HG03469 (cell line): Measurements from ENCODE around the gene HDAC9.
"Not testable (repeated sequence)": the region's sequence is repeated elsewhere in the genome, so short reads cannot be mapped to it uniquely, and the experiment has no call there.

Experiments used
- ATAC-seq: cut with Tn5 transposase; IDR thresholded peaks from one replicate; pipeline ENCODE4 v1.9.1; 2021; ENCODE audit warnings: mild to moderate bottlenecking, moderate library complexity, moderate number of reproducible peaks; ENCODE audit not compliant: unreplicated experiment

Gene HDAC9

DNA sequence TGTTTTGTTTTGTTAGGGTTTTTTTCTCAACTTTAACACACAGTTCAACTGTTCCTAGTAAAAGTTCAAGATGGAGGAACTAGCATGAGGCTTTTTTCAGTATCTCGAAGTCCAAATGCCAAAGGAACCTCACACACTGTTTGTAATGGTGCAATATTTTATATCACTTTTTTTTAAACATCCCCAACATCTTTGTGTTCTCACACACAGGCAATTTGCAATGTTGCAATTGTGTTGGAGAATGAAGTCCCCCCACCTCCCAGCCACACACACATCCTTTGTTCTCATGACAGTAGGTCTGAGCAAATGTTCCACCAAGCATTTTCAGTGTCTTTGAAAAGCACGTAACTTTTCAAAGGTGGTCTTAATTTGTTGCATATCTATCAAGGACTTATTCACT is 501.0 kb downstream of the HDAC9 start:
- no peak for ATAC-seq

DNA sequence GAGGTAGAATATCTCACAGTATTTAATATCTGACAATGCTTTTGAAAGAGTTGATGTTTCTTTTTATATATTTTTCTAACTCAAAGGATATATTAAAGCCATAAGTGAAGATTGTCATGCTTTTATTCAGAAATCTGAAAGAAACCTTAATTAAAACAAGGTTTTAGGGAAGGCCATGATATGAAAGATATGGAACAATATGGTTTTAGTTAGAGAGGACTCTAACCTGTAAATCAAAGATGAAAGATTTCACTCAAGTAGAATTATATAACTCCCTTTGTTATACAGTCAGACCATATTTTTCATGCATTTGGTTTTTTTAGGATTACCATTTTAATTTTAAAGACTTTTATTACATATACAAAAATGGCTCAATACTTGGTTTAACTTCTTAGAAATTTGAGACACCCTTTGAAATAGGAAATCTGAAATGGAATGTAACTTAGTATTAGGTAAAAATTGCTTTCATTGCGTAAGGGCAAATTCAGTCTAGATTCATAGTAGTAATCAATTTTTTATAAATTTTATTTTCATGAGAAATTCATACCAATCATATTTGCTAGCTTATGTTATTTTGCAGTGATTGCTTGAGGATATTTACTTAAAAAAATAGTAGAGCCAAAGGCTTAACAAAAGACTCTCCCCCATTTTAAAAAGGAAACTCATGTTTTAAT is 502.1 kb downstream of the HDAC9 start:
- no peak for ATAC-seq

DNA sequence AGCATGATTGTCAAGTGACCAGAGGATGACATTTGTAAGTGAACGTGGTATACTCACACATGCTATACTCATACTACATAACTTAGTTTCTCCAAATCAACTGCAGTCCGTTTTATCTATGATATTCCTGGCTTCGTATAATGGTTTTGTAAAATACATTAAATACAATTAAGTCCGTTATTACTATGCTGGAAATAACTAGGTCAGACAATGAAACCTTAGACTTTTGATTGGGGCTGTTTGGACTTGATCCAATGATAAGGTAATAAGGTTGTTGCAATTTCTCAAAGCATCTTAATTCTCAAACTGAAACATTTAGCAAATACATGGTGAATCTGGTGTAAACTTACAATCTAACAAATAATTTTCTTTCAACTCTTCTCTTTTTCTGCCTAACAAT is 504.9 kb downstream of the HDAC9 start:
- ATAC-seq = no peak

DNA sequence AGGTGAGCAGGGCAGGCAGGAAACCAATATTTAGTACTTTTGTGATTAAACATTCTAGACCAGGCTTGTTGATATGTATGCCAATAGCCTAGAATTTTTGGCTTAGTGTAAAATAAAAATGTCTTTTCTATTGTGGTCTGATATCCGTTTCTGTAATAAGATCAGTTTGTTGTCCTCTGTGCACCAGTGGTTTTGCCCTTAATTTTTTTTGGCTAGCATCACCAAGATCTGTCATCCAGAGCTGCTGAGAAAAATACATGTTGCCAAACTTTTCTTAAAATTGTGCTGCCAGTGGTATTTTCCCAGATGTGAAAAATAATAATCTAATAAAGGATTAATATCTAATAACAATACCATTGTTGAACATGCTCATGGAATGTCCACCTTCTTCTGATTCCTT is 506.3 kb downstream of the HDAC9 start:
- no peak for ATAC-seq

DNA sequence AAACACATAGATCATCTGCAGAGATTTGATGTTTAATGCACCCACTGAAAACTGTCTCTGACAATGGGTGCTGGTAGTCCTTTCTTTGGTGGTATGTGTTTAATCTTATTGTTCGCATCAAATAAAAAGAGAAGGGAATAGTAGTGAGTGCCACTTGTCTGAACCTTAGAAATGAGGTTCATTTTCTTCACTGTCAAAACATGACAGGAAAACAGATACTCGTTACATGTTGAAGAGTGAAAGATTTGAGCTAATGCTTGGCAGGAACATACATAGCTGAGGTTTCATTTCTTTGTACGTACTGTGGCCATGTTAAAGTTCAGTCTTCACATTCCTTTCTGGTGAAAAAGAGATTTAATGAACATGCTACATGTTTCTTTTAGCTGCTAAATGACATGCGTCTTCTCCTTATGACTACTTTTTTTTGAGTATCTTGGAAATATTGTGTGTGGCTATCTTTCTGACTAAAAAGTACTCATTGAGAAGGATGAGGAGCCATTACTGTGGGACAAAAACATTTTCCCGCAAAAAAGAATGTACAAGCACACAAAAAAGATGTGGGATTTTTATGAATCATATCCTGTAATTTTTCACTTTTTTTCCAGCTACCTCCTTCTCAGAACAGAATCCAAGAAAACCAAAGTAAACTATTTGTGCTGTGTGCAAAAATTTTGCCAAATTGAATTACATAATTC is 513.8 kb downstream of the HDAC9 start:
- no peak for ATAC-seq

DNA sequence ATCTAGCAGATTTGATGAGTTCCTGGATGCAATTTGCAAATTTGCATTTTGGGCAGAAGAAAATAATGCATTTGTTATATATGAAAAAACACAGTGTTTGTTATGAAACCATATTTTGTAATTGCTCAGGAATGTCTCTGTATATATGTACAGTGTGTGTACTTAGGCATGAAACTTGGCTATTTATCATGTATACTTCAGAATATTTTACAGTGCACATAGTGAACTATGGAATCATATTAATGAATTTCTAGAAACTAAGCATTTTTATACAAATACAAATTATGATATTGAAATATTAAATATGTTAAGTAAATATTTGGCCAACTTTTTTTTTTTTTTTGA is 514.4 kb downstream of the HDAC9 start:
- no peak for ATAC-seq

DNA sequence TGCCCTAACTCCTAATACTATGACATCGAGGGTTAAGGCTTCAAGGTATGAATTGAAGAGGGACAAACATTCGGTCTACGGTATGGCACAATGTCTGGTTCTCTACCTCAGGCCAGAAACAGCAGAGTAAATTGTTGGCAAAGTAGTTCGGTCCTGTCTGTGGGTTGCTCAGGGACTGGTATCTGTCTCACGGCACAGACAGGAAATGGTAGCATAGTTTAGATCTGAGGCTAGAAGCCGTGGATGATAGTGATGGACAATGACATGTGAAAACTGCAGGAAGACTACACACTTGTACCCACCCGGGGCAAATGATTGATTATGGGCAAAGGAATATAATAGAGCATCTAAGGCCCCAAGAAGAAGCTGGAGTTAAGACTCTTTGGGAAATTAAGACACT is 515.7 kb downstream of the HDAC9 start:
- ATAC-seq = no peak

DNA sequence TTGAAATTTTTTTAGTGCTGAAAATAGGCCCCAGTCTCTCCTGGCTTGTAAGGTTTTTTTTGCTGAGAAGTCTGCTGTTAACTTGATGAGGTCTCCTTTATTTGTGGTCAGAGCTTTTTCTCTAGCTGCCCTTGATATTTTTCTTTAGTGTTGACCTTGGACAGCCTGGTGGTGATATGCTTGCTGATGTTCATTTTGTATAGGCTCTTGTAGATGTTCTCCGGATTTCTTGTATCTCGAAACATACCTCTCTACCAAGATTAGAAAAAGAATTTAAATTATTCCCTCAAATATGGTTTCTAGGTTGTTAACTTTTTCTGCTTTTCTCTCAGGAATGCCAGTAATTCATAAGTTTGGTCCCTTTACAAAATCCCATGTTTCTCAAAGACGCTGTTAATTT is 519.5 kb downstream of the HDAC9 start:
- no peak for ATAC-seq

DNA sequence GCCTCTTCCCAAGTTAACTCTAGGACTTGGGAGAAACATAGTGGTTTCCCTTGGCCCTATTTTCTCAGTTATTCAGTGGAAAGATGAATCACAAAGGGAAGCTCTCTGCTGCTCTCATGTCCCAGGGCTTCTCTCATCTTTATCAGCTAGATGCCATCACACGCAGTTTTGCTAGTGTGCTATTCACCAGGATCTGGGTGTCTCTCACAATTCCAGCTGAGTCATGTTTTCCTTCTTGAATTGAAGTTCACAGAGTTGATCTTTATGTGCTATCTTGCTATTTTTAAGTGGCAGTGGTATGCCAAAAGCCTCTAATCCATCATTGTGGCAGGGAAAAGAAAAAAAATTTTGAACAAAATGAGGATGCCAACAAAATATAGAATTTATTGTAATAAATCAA is 520.6 kb downstream of the HDAC9 start:
- no peak for ATAC-seq

DNA sequence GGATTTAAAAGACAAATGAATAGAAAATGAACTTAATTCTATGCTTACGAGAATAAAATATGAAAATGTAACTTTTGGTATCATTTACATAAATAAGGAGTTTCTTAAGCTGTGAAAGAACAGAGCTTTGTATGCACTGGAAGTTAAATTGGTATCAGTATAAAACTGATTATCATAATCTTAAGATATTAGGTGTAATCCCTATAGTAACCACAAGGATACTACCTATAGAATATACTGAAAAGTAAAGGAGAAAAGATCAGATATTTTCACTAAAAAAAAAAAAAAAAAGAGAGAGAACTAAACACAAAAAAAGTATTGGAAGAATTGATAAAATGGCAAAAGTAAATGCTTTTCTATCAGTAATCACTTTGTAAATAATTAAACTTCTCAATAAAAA is 521.8 kb downstream of the HDAC9 start:
- ATAC-seq = no peak

DNA sequence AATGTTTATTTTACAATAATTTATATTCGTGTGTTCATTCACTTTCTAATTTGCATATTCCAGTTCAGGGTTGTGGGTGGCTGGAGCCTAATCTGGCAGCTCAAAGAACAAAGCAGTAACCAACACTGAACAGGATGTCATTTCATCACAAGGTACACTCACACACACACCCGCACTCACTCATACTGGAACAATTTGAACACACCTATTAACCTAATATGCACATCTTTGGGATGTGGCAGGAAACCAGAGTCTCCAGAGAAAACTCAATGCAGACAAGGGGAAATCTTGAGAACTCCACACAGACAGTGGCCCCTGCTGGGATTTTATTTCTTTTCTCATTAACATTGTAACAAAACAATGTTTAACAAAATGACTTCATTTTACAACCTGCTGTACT is 524.5 kb downstream of the HDAC9 start:
- no peak for ATAC-seq

DNA sequence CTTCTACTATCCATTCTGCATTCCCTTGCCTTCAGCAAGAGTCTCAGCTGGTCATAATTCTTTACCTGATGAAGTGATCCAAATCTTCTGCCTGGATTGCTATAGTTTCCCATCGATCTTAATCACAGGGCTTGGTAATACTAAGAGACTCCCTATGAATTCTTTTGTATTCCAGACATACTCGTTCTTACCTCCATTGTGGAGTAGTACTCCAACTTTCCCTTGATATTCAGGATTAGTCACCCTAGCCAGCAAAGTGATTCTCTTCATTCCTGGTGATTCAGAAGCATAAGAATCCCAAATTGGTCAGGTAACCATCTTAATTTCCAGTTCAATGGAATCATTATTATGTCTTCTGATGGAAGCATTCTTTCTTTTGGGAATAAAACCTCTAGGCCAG is 525.2 kb downstream of the HDAC9 start:
- ATAC-seq = no peak

DNA sequence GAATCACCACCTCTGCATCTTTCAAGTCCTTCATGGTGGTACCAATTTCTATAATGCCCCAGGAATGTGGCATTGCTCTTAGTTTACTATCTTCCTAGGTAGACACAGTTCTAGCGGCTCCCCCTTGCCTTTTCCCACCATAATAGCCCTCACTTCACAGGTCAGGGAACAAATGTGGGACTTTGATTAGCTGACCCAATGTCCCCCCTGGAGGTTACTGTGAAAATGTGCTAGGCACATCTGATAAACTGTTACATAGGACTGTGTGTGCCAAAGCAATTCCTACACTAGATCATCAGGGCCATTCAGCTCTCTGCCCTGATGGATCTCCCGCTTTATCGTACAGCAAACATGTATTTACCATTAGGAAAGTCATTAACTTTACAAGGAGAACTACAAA is 527.9 kb downstream of the HDAC9 start:
- no peak for ATAC-seq

DNA sequence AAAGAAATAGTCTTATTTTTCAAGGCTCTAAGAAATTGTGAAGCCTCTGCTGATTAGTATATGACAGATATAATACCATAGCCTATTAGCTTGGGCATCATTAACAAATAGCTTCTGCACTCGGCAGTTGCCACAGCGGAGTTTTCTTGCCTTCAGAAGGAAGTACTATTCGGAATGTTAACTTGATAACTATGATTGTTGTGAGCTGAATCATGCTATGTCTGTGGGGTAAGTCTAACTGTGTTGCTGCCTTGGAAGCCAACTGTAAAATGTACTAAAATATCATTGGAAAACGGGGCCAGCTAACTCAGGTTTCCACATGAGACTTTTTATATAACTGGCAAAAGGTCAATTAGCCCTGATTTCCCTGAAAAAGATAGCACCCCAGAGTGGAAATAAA is 528.7 kb downstream of the HDAC9 start:
- ATAC-seq = no peak

DNA sequence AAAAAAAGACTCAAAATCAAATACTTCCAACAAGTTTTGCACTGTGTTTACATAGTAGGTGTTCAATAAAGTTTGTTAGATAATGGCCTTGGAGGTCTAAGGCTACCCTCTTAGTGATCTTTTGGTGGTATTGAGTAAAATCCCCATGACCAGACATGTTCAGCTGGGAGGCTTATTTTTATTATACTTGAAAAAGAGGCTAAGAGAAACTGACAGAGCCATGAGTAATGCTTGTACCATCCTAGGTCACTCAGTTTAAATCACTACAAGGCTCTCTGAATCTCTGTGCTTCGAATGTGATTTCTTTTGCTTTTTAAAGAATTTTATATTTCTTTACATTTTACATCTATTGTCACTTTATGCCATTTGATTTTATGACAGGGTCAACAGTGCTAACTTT is 531.3 kb downstream of the HDAC9 start:
- ATAC-seq = no peak

DNA sequence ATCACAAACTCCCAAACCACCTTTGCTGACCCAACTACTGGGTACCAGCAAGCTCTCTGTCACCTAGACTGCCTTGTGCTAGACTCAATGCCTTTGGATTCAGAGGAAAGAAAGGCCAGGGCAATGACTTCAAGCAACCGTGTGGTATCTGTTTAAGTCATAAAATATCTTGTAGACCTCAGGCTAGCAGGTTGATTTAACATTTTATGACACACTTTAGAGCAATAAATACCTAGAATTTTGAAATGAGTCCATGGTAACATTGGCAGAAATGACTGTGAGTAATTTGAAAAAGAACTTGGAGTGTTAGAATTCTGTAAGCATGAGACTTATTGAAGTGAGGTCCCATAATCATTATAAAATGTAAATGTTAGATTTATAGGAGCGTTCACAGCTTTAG is 534.7 kb downstream of the HDAC9 start:
- no peak for ATAC-seq

DNA sequence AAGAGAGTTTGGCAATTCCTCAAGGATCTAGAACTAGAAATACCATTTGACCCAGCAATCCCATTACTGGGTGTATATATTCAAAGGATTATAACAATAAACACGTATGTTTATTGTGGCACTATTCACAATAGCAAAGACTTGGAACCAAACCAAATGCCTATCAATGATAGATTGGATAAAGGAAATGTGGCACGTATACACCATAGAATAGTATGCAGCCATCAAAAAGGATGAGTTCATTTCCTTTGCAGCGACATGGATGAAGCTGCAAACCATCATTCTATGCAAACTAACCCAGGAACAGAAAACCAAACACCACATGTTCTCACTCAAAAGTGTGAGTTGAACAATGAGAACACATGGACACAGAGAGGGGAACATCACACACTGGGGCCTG is 537.4 kb downstream of the HDAC9 start:
- not testable (repeated sequence) for ATAC-seq

DNA sequence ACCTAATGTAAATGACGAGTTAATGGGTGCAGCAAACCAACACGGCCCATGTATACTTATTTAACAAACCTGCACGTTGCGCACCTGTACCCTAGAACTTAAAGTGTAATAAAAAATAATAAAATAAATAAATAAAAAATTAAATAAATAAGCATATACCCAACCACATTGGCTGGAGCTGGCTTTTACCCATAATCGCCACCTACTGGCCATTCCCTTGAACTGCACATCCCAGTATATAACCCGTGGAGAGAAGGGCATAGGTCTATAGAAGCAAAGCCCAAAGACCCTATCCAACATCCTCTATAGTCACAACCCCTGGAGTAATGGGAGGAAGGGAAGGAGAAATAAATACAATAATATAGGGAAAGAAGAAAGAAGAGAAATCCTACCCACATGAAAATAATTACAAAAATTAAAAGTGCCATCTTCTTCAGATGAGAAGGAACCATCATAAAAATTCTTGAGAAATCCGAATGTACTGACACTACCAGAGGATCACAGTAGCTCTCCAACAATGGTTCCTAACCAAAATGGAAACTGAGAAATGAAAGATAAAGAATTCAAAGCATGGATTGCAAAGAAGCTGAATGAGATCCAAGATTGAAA is 556.3 kb downstream of the HDAC9 start:
- ATAC-seq = peak; percentile 83
